RWPE2 (cell line): ENCODE data around the gene C3orf33.
A peak's percentile ranks its signal among the peaks of the same experiment; 100 is the strongest.

Experiments used
- ATAC-seq: fragments of 200-7000 bp; cut with Tn5 transposase; 3 replicates; pipeline ENCODE4 v1.9.1; 2021; ENCODE audit warnings: low read depth
- DNase-seq: peaks from one replicate; pipeline ENCODE4 v3.0.0-alpha.2; 2020; ENCODE audit warnings: low spot score
- H3K27ac ChIP-seq: fragments of 450-650 bp; 2 replicates; pipeline ENCODE4 v1.5.1; 2017; ENCODE audit warnings: mild to moderate bottlenecking; ENCODE audit not compliant: poor library complexity, severe bottlenecking
- H3K27me3 ChIP-seq: fragments of 250-450 bp; sonication (Bioruptor Pico); 2 replicates; pipeline ENCODE4 v1.5.1; 2021; ENCODE audit warnings: mild to moderate bottlenecking, moderate library complexity; ENCODE audit not compliant: insufficient read depth, poor library complexity, severe bottlenecking
- H3K36me3 ChIP-seq: fragments of 250-450 bp; sonication (Bioruptor Pico); 2 replicates; pipeline ENCODE4 v1.5.1; 2020; ENCODE audit warnings: low read depth, mild to moderate bottlenecking, moderate library complexity
- H3K4me1 ChIP-seq: fragments of 250-450 bp; sonication (Bioruptor Pico); 2 replicates; pipeline ENCODE4 v1.5.1; 2021; ENCODE audit warnings: mild to moderate bottlenecking, moderate library complexity; ENCODE audit not compliant: insufficient read depth, poor library complexity, severe bottlenecking
- H3K4me3 ChIP-seq: fragments of 250-450 bp; sonication (Bioruptor Pico); 2 replicates; pipeline ENCODE4 v1.5.1; 2021; ENCODE audit warnings: mild to moderate bottlenecking, moderate library complexity; ENCODE audit not compliant: severe bottlenecking
- H3K9me3 ChIP-seq: fragments of 250-450 bp; sonication (Bioruptor Pico); 2 replicates; pipeline ENCODE4 v1.5.1; 2021; ENCODE audit warnings: mild to moderate bottlenecking, moderate library complexity; ENCODE audit not compliant: severe bottlenecking
- CTCF ChIP-seq: fragments of 450-650 bp; IDR thresholded peaks from one replicate; pipeline ENCODE4 v1.5.1; 2017; ENCODE audit warnings: mild to moderate bottlenecking, moderate library complexity; ENCODE audit not compliant: poor library complexity, severe bottlenecking

Gene C3orf33

GRCh38 chr3:155745795-155746550 is 60.1 kb downstream of the C3orf33 start:
- H3K27me3 ChIP-seq: peaks cover 52% of the 10 kb centered on the region
- no peak overlapping the region for H3K27ac ChIP-seq
- no peaks in the 10 kb centered on the region for H3K9me3 ChIP-seq
- H3K4me3 ChIP-seq: no peak overlapping the region
- TF ChIP-seq CTCF: no peak
- DNase-seq (no peak), ATAC-seq (no peak)
- no peaks in the 10 kb centered on the region for H3K4me1 ChIP-seq
- H3K36me3 ChIP-seq: no peaks in the 10 kb centered on the region

GRCh38 chr3:155744626-155745324 is 61.3 kb downstream of the C3orf33 start, which contains the start of gene PLCH1:
TSS of gene PLCH1 (minus strand) at chr3:155745071. CDS start at chr3:155704224, 40,847 bp downstream.
- no peaks in the 10 kb centered on the region for H3K9me3 ChIP-seq
- H3K27me3 ChIP-seq: peaks cover 52% of the 10 kb centered on the region
- DNase-seq (no peak), ATAC-seq (peak; percentile 68)
- H3K4me3 ChIP-seq: peak within 1 kb of the TSS; percentile 47
- TF ChIP-seq CTCF: no peak
- no peaks in the 10 kb centered on the region for H3K36me3 ChIP-seq
- no peak within 1 kb of the TSS for H3K27ac ChIP-seq
- H3K4me1 ChIP-seq: no peaks in the 10 kb centered on the region

- Histone ChIP-seq H3K36me3 (no peaks in the 10 kb centered on the region), H3K27me3 (peaks cover 52% of the 10 kb centered on the region), H3K4me1 (no peaks in the 10 kb centered on the region), H3K27ac (no peak overlapping the region), H3K4me3 (peak overlapping the region; percentile 47), H3K9me3 (no peaks in the 10 kb centered on the region)
- no peak for TF ChIP-seq CTCF
- DNase-seq (no peak), ATAC-seq (peak; percentile 66)
These were observed 62.0 kb downstream of the C3orf33 start for GRCh38 chr3:155744010-155744625.

- TF ChIP-seq CTCF: no peak
- ATAC-seq: no peak
- peaks cover 52% of the 10 kb centered on the region for H3K27me3 ChIP-seq
These were observed 62.5 kb downstream of the C3orf33 start for GRCh38 chr3:155743606-155744005.

More at GRCh38 chr3:155743606-155744005, 62.5 kb downstream of the C3orf33 start:
- no peaks in the 10 kb centered on the region for H3K4me1 ChIP-seq
- H3K36me3 ChIP-seq: no peaks in the 10 kb centered on the region
- H3K4me3 ChIP-seq: peak overlapping the region; percentile 47
- DNase-seq: no peak
- H3K9me3 ChIP-seq: no peaks in the 10 kb centered on the region
- H3K27ac ChIP-seq: no peak overlapping the region
